Left lung (tissue), 10 donors: ENCODE data around the gene HHAT. TPM values are rescaled to one million over a fixed set of nuclear protein-coding genes. Genes with fewer than 3 reads are reported as not detected.

Experiments used
- ATAC-seq: fragments of 200-7000 bp; cut with Tn5 transposase; one replicate; pipeline ENCODE4 v1.9.1; 2020; ENCODE audit warnings: moderate library complexity
- DNase-seq, 4 donors: peaks; one replicate each; pipeline ENCODE4 v3.0.0-alpha.2; 2013 to 2020
- H3K27ac ChIP-seq, 2 donors: fragments of 200-600 bp; sonication (generic) in 1 of 2; one replicate each; pipeline versions ENCODE4 v1.5.0 to v1.8.0; 2020 to 2021
- H3K27me3 ChIP-seq, 2 donors: fragments of 200-600 bp; sonication (generic) in 1 of 2; one replicate each; pipeline versions ENCODE4 v1.5.0 to v1.8.0; 2020 to 2021
- H3K36me3 ChIP-seq, 2 donors: fragments of 200-600 bp; sonication (generic) in 1 of 2; one replicate each; pipeline versions ENCODE4 v1.5.0 to v1.8.0; 2020 to 2021
- H3K4me1 ChIP-seq, 2 donors: fragments of 200-600 bp; one replicate each; pipeline ENCODE4 v1.8.0; 2021
- H3K4me3 ChIP-seq, 2 donors: fragments of 200-600 bp; sonication (generic) in 1 of 2; one replicate each; pipeline versions ENCODE4 v1.5.0 to v1.8.0; 2020 to 2021; ENCODE audit warnings: mild to moderate bottlenecking in 1 of 2
- H3K9me3 ChIP-seq, 2 donors: fragments of 200-600 bp; sonication (generic) in 1 of 2; one replicate each; pipeline versions ENCODE4 v1.5.0 to v1.8.0; 2020 to 2021
- intact Hi-C, 2 donors: fragments of 100-400 bp; cut with DNase I; formaldehyde crosslinking; loops; one replicate each; pipeline versions ENCODE4 v1.11.2 to v1.14.2; 2022
- polyA plus RNA-seq, 6 donors: library from polyadenylated mRNA; unstranded; fragments of 120-200 nt; gene quantifications; one replicate each; pipeline ENCODE4 v1.2.1, GENCODE V29; 2013; ENCODE audit not compliant: insufficient read length in 6 of 6
- total RNA-seq, 2 donors: library from RNA; stranded (reverse); fragmentation: NEBNext Ultra II Directional; extraction: Animal tissue kit (Norgen Biotek cat#: 25700); gene quantifications; one replicate each; pipeline ENCODE4 v1.2.1, GENCODE V29; 2021
- TF ChIP-seq, protein P1 (sequence below), 2 donors: fragments of 200-600 bp; sonication (generic) in 1 of 2; IDR thresholded peaks; one replicate each; pipeline versions ENCODE4 v1.5.0 to v1.8.0; 2021; ENCODE audit warnings: antibody characterized with exemption in 2 of 2
- donor health status: DM: no; HTN: yes; CAD: no.
- donor health status: DM: no; HTN: no; CAD: no.

The HHAT gene
- total and polyA plus RNA-seq, 8 donors: 3.4 to 12.3 (median 10.8) TPM

GRCh38 chr1:210373628-210373877, 44.9 kb downstream of the HHAT start:
- Histone ChIP-seq H3K4me1 (peaks cover 0 to 9% of the 10 kb centered on the region in 2 donors), H3K27ac (peak overlapping the region; percentile 18 to 67), H3K9me3 (no peaks in the 10 kb centered on the region), H3K4me3 (no peak overlapping the region), H3K36me3 (no peaks in the 10 kb centered on the region), H3K27me3 (no peaks in the 10 kb centered on the region)
- DNase-seq: no peak
- intact Hi-C loops: no loop called here
- TF ChIP-seq, protein P1, sequence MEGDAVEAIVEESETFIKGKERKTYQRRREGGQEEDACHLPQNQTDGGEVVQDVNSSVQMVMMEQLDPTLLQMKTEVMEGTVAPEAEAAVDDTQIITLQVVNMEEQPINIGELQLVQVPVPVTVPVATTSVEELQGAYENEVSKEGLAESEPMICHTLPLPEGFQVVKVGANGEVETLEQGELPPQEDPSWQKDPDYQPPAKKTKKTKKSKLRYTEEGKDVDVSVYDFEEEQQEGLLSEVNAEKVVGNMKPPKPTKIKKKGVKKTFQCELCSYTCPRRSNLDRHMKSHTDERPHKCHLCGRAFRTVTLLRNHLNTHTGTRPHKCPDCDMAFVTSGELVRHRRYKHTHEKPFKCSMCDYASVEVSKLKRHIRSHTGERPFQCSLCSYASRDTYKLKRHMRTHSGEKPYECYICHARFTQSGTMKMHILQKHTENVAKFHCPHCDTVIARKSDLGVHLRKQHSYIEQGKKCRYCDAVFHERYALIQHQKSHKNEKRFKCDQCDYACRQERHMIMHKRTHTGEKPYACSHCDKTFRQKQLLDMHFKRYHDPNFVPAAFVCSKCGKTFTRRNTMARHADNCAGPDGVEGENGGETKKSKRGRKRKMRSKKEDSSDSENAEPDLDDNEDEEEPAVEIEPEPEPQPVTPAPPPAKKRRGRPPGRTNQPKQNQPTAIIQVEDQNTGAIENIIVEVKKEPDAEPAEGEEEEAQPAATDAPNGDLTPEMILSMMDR (IDR thresholded peaks at IDR 0.05): no peak
- no peak for ATAC-seq

- intact Hi-C loops: no loop called here
- peak; percentile 77 for ATAC-seq
- H3K27ac ChIP-seq: peak overlapping the region; percentile 18 to 67
Observed at GRCh38 chr1:210373878-210374599, 45.3 kb downstream of the HHAT start.

GRCh38 chr1:210374600-210374953, 45.9 kb downstream of the HHAT start:
- DNase-seq: no peak
- no peaks in the 10 kb centered on the region for H3K9me3 ChIP-seq
- ATAC-seq: no peak
- H3K4me1 ChIP-seq: peaks cover 0 to 9% of the 10 kb centered on the region in 2 donors
- TF ChIP-seq, protein P1 (IDR thresholded peaks at IDR 0.05): no peak
- H3K27ac ChIP-seq: peak overlapping the region in 1 of 2 donors; percentile 67
- H3K27me3 ChIP-seq: no peaks in the 10 kb centered on the region
- no peaks in the 10 kb centered on the region for H3K36me3 ChIP-seq
- intact Hi-C loops: no loop called here
- H3K4me3 ChIP-seq: no peak overlapping the region

More at GRCh38 chr1:210373878-210374599, 45.3 kb downstream of the HHAT start:
- no peak for DNase-seq
- H3K36me3 ChIP-seq: no peaks in the 10 kb centered on the region
- no peak overlapping the region for H3K4me3 ChIP-seq
- H3K4me1 ChIP-seq: peaks cover 0 to 9% of the 10 kb centered on the region in 2 donors
- TF ChIP-seq, protein P1 (IDR thresholded peaks at IDR 0.05): peak; percentile 38 to 65
- H3K27me3 ChIP-seq: no peaks in the 10 kb centered on the region
- no peaks in the 10 kb centered on the region for H3K9me3 ChIP-seq

GRCh38 chr1:210376836-210377372, 48.2 kb downstream of the HHAT start:
- no peaks in the 10 kb centered on the region for H3K27me3 ChIP-seq
- ATAC-seq (no peak), DNase-seq (no peak)
- no peak overlapping the region for H3K27ac ChIP-seq
- no peak overlapping the region for H3K4me3 ChIP-seq
- H3K4me1 ChIP-seq: peaks cover 0 to 9% of the 10 kb centered on the region in 2 donors
- TF ChIP-seq, protein P1 (IDR thresholded peaks at IDR 0.05): no peak
- no peaks in the 10 kb centered on the region for H3K9me3 ChIP-seq
- intact Hi-C loops: no loop called here
- no peaks in the 10 kb centered on the region for H3K36me3 ChIP-seq

DNA sequence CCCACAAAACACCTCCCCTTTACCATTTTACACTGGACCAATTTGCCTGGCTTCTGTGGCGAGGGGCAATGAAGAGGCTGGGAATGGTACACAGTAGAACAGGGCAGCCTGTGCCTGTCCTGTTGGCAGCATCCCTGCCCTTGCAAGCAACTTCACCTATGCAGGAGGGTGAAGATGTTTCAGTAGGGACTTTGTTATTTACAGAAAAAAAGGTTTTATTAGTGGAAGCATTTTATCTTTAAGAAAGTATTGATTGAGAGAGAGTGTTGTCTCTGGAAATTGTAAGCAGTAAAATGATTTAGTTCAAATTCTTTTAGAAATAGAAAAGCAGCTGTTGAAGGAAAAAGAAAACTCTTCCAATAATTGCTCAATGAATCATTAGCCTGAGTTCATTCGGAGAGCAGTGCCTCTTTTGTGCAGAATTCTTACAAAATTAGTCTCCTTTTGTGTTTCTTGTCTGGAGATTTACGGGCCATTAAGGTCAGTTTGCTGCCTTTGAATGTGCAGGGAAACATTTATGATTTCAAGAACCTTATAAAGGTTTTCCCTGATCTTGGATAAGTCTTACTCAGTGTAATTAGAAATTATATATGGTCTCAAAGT, 49.1 kb downstream of the HHAT start:
- intact Hi-C loops: no loop called here
- peaks cover 0 to 9% of the 10 kb centered on the region in 2 donors for H3K4me1 ChIP-seq
- no peaks in the 10 kb centered on the region for H3K9me3 ChIP-seq
- DNase-seq (no peak), ATAC-seq (no peak)
- no peaks in the 10 kb centered on the region for H3K36me3 ChIP-seq
- no peaks in the 10 kb centered on the region for H3K27me3 ChIP-seq
- TF ChIP-seq, protein P1 (IDR thresholded peaks at IDR 0.05): no peak
- no peak overlapping the region for H3K27ac ChIP-seq
- H3K4me3 ChIP-seq: no peak overlapping the region
